Activated T-helper 1 cell treated with anti-CD3 and anti-CD28 coated beads, Interleukin-2, amount 50 U/mL, for 16 hours (primary cell): ENCODE data around the gene STT3A.

Experiments
- DNase-seq, 2 donors: peaks; one replicate each; pipeline ENCODE4 v3.0.0-alpha.2; 2020; ENCODE audit warnings: low read depth in 1 of 2, low spot score in 1 of 2

The STT3A gene

DNA sequence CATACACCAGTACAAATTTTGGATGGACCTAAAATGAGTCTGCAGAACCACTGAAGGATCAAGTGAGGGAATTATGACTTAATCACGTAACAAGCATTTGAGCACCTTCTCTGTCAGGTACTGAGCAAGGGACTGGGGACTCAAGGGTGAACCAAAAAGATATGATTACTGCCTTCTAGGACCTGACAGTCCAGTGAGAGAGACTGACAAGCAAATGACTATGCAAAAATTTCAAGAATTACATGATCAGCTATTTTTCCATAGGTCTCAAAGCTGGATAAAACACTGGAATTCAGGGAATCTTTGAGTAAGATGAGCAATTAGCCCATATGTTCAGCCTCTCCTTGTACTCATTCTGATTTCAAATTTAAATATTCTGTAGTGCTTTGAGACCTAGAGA, 5.2 kb upstream of the STT3A start:
- no peak for DNase-seq

DNA sequence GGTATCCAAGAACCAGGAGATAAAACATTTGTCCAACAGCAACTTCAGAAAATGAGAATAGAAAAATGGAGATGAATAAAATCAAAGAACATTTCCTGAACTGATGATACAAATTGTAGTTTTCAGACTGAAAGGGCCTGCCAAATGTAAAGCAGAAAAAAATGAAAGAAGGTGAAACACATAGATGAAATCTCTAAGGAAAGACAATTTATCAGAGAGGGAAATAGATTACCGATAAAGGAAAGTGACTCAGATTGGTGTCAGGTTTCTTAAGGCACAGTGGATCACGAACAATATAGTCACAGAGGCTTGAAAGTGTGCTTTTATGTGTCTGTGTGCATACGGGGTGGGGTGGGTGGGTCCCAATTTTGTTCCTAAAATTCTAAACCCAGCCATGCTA, 4.1 kb upstream of the STT3A start:
- no peak for DNase-seq

DNA sequence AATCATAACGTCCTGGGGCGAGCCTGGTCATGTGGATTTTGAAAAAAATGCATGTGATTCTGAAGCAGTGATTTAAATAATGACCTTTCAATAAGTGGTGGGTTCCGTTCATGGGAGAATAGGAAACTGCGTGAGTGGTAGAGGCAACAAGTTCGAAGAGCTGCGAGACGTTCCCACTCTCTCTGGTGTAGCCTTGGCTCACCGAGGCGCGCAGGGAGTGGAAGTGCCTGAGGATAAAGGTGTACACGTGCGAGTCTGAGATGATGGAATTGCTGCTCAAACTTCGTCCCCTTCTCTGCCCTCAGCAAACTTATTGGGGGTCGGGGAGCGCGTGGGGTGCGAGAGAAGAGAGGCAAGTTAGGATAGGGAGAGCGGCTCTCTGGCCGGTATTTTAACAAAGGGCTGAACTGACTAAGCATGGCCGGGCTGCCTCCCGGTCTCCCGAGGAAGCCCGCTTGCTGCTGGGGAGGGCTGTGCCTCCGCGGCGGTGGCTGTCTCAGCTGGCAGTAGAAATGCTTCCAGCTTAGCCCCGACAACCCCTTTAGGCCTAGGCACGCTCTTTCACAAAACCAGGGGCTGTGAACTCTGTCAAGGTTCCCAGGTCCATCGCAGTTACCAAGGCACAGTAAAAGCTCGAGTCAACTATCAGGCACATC, 875 bp upstream of the STT3A start:
- DNase-seq: peak in 1 of 2 donors; percentile 14

DNA sequence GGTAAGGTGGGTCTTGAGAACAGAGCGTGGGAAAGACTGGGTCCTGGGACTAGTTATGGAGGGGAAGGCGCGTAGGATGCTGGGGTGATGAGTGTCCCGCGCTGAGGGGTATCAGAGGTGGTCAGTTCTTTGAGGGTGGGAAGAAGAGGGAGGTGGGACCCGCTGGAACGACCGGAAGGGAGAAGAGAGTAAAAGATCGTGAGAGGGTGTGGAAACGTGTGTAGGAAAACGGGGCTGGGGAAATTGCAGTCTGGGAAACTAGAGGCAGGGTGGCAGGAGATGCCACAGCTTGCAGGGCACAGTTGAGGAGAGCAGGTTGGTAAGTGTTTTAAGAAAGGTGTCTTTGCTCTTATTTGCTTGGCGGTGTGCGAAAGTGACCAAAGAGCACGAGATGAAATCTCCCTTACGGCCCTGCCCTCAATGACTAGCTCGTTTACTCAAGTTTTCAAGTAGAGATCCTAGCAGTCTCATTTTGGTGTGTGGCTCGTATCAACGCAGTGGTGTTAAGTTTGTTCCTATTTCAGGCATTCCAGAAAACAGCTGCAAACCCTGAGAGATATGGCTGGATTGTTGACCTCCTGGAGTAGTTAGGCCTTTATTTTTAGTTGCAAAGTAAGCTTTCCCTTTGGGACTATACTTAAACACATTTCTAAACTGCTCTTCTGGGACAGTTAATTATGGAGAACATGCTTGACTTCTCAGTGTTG, 615 bp downstream of the STT3A start:
- no peak for DNase-seq

DNA sequence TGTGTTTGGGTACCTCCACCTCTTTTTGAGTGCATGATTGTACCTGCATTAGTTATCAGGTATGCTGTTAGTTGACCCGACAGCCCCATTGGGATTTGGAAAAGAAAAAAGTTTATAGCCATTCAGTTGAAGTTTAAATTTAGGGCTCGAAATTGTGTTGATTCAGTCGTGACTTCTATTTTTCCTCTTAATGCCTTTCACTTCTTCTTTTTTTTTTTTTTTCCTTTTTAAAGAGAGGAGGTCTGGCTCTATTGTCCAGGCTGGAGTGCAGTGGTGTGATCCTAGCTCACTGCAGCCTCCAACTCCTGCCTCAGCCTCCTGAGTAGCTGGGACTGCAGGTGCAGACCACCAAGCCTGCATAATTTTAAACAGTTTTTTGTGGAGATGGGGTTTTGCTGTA, 2.3 kb downstream of the STT3A start:
- DNase-seq: no peak

DNA sequence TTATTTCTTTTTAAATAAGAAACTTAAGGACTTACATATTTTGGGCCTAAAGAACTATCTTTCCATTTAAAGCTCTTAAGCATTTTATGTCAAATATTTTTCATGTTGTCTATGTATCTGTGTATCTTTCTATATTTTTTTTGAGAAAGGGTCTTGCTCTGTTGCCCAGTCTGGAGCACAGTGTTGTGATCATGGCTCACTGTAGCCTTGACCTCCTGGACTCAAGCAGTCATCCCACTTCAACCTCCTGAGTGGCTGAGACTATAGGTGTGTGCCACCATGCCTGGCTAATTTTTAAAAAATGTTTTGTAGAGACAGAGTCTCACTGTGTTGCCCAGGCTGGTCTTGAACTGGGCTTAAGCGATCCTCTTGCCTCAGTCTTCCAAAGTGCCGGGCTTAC, 8.0 kb downstream of the STT3A start:
- no peak for DNase-seq

DNA sequence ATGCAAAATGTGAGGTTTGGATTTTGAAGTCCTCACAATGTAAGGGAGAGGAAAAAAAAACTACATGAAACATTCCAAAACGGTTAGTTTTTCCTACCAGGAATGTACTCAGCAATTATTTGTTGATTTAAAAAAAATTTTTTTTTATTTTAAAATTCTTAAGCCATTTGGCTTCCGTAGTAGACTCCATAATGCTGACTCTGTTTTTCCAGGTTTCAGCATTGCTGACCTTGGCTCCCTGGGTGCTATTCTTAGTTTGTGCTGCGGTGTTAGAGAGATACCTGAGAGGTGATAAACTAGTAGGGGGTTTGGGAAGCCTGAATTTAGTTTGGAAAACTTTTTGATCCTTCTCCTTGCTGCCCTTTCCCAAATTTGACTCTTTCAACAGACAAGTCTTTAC, 10.6 kb downstream of the STT3A start:
- no peak for DNase-seq

DNA sequence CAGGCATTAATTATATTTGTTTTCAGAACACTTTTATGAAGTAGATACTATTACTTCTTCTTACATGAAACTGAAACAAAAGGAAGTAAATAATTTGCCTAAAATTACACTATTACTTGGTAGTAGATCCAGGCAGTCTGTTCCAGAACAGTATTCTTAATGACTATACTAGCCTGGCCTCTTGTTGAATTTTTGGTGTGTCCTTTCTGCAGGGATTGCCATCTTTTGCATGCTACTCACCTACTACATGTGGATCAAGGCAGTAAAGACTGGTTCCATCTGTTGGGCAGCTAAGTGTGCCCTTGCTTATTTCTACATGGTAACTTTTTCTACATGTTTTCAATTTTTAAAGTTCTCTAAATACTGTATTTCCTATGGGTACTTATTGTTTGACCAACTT, 12.8 kb downstream of the STT3A start:
- DNase-seq: no peak

DNA sequence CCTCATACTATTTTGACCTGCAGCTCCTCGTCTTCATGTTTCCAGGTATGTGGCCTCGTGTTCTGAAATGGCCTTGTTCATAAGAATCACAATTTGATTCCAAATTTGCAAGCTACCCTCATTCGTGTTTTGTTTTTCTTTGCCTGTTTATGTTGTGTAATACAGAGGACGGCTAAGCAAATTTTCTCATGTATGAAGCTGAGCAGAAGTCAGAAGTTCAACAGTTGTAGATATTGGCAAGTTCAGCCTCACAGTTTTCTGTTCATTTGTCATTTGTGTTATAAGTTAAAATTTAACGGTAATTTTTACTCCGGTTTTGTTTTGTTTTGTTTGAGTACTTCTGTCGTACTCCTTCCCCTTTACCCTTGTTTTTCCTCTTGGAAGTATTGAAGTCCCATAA, 16.9 kb downstream of the STT3A start:
- DNase-seq: no peak

DNA sequence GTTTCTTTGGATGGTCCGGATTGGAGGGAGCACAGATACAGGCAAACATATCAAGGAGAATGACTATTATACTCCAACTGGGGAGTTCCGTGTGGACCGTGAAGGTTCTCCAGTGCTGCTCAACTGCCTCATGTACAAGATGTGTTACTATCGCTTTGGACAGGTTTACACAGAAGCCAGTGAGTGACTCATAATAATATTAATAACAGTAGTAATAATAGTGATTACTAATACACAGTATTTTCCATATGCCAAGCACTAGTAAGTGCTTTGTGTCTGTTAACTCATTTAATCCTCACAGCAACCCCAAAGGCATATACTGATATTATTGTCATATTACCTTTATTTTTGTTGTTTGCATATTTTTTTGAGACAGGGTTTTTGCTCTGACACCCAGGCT, 25.7 kb downstream of the STT3A start:
- DNase-seq: no peak

DNA sequence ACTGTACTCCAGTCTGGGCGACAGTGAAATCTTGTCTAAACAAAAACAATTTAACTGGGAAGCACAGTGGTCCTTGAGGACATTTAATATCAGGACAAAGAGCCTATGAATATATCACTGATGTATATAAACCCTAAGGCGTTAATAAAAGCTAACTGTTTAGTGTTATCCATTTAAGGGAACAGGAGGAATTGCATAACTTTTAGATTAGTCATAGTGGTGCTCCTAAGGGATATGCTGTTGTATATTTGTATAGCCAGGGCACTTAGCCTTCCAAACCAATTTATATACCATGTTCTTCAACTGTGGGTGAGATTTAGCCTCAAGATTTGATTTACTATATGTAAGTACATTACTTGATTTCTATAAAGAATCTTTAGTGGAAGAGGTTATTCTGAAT, 29.3 kb downstream of the STT3A start:
- no peak for DNase-seq

DNA sequence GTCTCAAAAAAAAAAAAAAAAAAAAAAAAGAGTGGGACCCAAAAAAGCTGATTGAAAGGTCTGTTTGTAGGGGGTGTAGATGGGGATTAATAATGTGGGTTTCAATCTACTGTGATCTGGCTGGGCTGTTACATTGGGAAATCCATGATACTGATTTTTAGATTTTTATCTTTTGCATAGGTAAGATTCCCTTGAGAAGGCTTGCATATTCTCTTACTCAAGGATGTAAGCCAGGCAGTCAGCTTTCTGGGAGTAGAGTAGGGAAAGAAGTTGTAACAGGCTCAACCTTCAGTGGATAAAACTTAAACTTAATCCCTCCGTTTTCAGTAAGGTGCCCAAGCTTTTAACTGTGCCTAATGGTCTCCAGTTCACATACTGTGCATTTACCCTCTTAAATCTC, 30.4 kb downstream of the STT3A start:
- no peak for DNase-seq

DNA sequence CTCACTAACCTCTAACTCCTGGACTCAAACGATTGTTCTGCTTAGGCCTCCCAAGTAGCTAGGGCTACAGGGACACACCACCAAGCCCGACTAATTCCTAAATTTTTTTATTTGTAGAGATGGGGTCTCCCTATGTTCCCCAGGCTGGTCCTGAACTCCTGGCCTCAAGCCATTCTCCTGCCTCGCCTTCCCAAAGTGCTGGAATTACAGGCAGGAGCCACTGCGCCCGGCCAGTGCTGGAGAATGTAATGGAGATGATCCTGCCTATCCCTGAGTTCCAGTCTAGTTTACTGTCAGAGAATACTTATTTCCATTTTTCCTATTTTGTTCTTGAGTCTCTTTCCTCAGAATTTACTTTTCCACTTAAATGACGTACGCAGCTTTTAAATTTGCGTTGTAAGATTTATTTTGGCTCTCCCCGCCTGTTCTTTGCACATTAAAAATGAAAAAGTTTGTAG, 32.1 kb downstream of the STT3A start, which contains the start of gene CHEK1:
TSS of gene CHEK1 (plus strand) at position 408 of the 458 bp plus-strand sequence. CDS start 1,606 bp downstream, outside the sequence.
- no peak for DNase-seq

DNA sequence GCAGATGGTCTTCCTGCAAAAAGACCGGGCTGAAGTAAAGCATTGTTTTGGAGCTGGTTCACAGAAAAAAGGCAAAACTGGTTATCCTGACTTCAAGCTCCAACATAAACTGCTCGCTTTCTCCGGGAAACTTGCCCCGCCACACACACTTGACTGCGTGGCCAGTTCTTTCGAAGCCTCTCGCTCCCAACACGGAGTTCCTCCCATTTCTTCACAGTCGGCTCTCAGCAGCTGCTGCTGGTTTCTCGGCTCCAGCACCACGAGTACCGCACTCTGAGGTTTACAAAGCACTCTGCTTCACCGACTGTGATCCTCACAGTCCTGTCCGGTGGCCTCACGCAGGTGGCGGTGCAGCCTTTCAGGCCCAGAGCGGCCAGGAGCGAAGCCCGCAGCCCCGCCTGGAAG, 32.6 kb downstream of the STT3A start:
- no peak for DNase-seq

DNA sequence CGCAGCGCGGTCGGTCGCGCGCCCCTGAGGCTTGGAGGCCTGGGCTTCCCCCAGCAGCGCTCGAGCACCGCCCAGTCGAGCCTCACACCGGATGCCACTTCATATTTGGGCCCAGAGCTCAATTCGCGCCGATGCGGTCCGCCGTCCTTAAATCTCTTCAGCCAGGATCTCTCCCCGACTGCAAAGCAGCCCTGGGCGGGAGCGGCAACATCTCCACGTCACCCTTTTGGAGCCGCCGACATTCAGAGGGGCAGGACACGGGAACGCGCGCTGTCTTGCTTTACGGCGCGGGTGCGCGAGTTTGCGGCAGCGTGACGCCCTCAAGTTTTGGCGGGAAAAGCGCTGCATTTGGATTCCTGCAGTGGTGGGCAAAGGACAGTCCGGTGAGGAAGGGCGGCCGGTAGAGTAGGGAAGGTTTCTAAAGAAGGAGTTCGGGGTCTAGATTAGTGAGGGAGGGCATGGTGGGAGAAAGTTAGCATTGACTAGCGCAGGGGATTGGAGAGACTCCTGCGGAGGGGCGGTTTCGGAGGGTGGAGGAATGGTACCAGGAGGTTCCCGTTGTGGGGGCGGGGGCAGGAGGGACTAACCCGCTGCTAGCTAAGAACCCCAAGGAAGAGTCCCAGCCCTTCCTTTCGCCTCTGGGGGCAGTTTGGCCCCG, 33.1 kb downstream of the STT3A start:
- DNase-seq: peak; percentile 61 to 72

DNA sequence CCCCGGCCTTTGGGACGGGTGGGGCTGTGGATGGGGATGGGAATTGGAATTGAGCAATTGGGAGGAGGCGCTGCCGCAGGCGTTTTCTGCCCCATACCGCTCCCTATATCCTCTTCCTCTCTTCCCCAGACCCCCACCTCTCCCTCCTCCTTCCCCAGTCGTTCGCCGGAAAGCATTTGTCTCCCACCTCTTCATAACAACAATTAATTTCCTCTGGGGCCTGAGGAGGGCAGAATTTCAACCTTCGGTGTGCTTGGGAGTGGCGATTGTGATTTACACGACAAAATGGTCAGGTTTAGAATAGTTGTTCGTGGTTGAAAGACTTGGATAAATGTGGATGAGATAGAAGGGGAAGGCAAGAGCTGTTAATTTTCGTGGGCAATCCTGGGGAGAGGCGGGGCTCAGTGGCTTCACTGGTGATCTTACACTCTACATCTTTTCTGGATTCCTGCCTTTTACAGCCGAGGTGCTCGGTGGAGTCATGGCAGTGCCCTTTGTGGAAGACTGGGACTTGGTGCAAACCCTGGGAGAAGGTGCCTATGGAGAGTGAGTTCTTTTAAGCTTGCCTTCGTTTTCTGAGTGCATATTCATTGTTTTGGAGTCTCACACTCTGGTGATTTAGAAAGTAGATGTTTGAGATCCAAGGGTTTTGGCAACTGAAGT, 33.8 kb downstream of the STT3A start:
- peak in 1 of 2 donors; percentile 9 for DNase-seq

DNA sequence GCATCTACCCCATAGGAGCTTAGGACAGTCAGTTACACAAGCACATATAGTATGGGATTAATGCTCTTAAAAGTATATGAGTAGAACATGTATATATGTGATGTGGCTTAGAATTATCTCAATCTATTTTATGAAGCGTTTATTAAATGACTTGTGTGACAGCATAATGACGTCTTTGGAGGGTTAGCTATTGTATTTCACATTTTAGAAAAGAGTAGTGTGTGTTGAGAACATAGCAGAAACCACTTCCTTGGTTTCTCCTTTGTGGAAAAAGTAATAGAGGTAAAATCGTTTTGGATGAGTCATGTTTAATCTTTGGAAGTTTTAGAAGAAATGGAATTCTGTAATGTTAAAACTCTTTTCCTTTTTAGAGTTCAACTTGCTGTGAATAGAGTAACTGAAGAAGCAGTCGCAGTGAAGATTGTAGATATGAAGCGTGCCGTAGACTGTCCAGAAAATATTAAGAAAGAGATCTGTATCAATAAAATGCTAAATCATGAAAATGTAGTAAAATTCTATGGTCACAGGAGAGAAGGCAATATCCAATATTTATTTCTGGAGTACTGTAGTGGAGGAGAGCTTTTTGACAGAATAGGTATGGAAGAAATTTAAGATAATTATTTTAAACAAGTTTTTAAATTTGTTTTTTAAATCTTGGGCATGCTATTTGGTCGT, 34.7 kb downstream of the STT3A start:
- no peak for DNase-seq

DNA sequence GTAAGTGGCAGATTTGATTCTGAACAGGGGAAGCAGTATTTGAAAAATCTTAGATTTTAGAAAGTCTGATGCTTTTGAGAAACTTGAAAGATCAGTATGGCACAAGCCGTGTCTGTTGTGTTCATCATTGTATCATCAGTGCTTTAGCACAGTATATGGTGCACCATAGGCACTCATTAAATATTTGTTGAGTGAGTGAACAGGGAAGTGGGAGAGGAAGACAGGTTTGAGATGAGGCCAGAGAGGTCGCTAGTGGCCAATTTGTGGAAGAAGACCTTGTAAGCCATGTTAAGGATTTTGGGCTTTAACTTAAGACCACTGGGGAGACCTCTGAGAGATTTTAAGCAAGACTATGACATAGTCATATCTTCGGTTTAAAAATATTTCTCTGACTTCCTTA, 45.2 kb downstream of the STT3A start:
- no peak for DNase-seq

DNA sequence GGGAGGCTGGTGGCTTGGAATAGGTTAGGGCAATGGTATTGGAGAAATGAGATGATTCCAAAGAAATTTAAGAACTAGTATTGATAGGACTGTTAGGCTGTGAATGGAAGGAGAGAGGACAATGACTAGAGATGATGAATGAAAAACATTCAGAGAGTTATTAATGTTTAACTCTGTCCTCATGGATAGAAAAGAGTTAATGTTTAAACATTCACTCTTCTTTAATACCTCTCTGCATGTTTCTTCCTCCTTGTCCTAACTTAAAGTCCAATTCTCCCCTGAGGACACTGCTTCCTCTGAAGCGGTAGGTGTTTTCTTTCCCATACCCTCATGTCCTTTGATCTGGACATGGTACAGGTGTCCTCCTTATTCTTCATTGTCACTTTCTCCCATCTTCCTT, 45.7 kb downstream of the STT3A start:
- DNase-seq: no peak

DNA sequence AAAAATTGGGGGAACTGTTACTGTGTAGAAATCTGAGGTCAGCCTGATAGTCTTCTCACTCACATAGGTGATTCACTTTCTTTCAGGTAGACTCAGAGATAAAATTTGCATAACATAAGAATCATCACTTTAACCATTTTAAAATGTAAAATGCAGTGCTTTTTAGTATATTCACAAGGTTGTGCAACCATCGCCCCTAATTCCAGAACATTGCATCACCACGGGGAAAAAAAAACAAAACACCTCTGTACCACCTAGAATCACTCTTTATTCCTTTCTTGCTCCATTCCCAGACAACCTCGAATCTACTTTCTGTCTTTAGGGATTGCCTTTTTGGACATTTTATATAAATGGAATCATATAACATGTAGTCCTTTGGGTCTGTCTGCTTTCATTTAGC, 53.2 kb downstream of the STT3A start:
- no peak for DNase-seq

DNA sequence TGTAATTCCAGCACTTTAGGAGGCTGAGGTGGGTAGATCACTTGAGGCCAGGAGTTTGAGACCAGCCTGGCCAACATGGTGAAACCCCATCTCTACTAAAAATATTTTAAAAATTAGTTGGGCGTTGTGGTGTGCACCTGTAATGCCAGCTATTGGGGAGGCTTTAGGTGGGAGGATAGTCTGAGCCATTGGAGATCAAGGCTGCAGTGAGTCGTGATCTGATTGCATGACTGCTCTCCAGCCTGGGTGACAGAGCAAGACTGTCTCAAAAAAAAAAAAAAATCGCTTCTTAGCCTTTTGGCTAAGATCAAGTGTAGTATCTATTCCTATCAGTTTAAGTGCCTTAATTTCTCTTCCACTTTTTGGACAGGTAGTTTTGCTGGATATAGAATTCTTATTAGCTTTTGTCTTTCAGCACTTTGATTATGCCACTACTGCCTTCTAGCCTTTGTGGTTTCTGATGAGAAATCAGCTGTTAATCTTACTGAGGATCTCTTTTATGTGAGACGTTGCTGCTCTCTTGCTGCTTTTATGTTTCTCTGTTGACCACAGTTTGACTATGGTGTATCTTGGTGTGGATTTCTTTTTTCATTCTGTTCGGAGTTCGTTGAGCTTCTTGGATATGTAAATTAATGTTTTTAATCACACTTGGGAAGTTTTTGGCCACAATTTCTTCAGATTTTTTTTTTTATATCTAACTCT, 57.0 kb downstream of the STT3A start:
- no peak for DNase-seq
